Vein endothelial cell (primary cell): ENCODE measurements around the gene SP7. TPM values are rescaled to one million over a fixed set of nuclear protein-coding genes. Genes with fewer than 3 reads are reported as not detected.

Source experiments
- total RNA-seq: library from RNA; depleted of rRNA; stranded (reverse); fragments of >200 nt; gene quantifications from 2 replicates; pipeline ENCODE4 v1.2.3, GENCODE V29; 2012

The SP7 gene
- total RNA-seq = not detected in 2 replicates

DNA sequence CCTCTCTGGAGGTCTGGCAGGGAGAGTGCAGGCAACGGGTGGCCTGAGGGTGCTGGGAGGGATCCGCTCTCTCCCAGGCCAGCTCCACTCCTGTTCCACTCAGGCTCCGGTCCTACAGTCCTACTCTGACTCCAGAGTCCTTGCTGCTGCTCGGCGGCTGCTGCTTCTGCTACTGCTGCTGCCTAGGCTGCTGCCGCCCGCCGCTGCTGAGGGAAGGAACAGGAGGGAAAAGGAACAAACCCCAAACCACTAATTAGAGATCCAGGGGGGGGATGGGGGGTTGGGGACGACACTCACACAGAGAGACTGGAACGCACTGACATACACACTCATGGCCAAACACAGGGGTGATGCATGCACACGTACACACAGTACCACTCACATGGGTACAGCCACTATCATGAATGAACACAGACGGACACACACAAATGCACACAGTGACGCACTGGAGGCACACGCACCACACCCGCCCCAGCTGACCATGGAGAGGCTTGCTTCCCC is at the start of gene SP7:
SP7 (minus strand) TSS at position 174 of the 501 bp plus-strand sequence. CDS start 708 bp downstream, outside the sequence.

DNA sequence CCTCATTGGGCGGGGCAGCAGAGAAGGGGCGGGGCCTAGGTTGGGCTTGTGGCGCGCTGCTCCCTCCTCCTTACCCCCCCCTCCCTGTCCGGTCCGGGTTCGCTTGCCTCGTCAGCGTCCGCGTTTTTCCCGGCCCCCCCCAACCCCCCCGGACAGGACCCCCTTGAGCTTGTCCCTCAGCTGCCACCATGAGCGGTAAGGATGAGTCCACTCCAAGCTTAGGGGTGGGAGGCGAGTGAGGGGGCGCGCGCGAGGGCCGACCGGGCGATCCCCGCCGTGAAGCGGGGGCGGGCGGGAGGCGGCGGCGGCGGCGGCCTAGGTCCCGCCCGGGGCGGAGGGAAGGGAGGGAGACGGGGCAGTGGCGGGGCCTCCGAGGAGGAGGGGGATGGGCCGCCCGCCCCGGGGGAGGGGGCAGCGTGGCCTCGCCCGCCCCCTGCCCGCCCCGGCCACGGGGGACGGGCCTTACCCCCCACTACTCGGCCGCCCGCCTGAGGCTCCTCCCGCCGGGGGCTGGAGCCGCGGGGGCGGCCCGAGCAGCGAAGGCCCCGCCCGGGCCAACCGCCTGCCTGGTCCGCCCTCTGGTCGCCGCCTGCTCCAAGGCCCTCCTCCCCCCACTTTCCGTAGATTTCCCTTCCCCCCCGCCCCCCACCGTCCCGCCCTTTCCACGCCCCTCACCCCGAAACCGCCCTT is 44.1 kb upstream of the SP7 start, which contains the start of gene SP1:
SP1 (plus strand) TSS at position 73 of the 690 bp plus-strand sequence; CDS start at position 189, 116 bp downstream.

GRCh38 chr12:53299454-53300180 is 36.5 kb downstream of the SP7 start, which contains the start of gene MYG1:
Gene MYG1, plus strand, starts transcription at chr12:53299695. Its CDS starts 43 bp downstream, at chr12:53299738.

GRCh38 chr12:53295070-53295890 is 40.9 kb downstream of the SP7 start, which contains the start of gene PFDN5:
Gene PFDN5, plus strand, starts transcription at chr12:53295542. Its CDS starts 26 bp downstream, at chr12:53295568.

Other genes starting within 250 kb of the SP7 start
- 8.2 and 8.5 TPM in 2 replicates for gene IGFBP6, start 238.7 kb downstream of the SP7 start, total RNA-seq
- gene SOAT2, start 232.9 kb downstream of the SP7 start, total RNA-seq = not detected in 2 replicates
- 14.2 and 15.0 TPM in 2 replicates for gene ZNF740, start 155.6 kb downstream of the SP7 start, total RNA-seq
- gene CSAD, start 155.4 kb downstream of the SP7 start, total RNA-seq = 3.7 and 7.5 TPM in 2 replicates
- gene ITGB7, start 129.1 kb downstream of the SP7 start, total RNA-seq = under 0.01 TPM in 1 of 2 replicates, not detected in the other
- 8.5 and 12.3 TPM in 2 replicates for gene RARG, start 104.1 kb downstream of the SP7 start, total RNA-seq
- gene ESPL1, start 68.1 kb downstream of the SP7 start, total RNA-seq = 6.2 and 10.9 TPM in 2 replicates
- gene PFDN5, start 40.8 kb downstream of the SP7 start, total RNA-seq = 308 and 327 TPM in 2 replicates
- gene MYG1, start 36.7 kb downstream of the SP7 start, total RNA-seq = 34.2 and 45.7 TPM in 2 replicates
- 51.0 and 53.5 TPM in 2 replicates for gene AAAS, start 14.7 kb downstream of the SP7 start, total RNA-seq
- gene SP1, start 43.8 kb upstream of the SP7 start, total RNA-seq = 44.6 and 48.7 TPM in 2 replicates
- gene AMHR2, start 87.5 kb upstream of the SP7 start, total RNA-seq = not detected in 2 replicates
- gene PRR13, start 105.4 kb upstream of the SP7 start, total RNA-seq = 52.8 and 68.9 TPM in 2 replicates
- 420 and 457 TPM in 2 replicates for gene PCBP2, start 115.7 kb upstream of the SP7 start, total RNA-seq
- gene MAP3K12, start 163.1 kb upstream of the SP7 start, total RNA-seq = 18.9 and 21.5 TPM in 2 replicates
- gene TARBP2, start 164.9 kb upstream of the SP7 start, total RNA-seq = 50.3 and 52.9 TPM in 2 replicates
- gene NPFF, start 171.1 kb upstream of the SP7 start, total RNA-seq = not detected in 2 replicates